Skeletal muscle cell (primary cell): ENCODE data around the gene PDS5B.

Experiments used
- DNase-seq: peaks from one replicate; pipeline ENCODE4 v3.0.0-alpha.2; 2010; ENCODE audit warnings: low read depth
- H3K4me3 ChIP-seq: 2 replicates; pipeline ENCODE4 v1.5.1; 2011; ENCODE audit warnings: low read depth, mild to moderate bottlenecking, control low read depth, low read length, moderate library complexity

PDS5B gene

GRCh38 chr13:32751340-32751739 lies 165.1 kb downstream of the PDS5B start:
- no peak for DNase-seq
- no peak overlapping the region for H3K4me3 ChIP-seq

- no peak overlapping the region for H3K4me3 ChIP-seq
- no peak for DNase-seq
Observed at GRCh38 chr13:32752311-32752710, 166.1 kb downstream of the PDS5B start.

GRCh38 chr13:32752997-32753606 lies 166.8 kb downstream of the PDS5B start:
- DNase-seq: no peak
- no peak overlapping the region for H3K4me3 ChIP-seq

- no peak overlapping the region for H3K4me3 ChIP-seq
- no peak for DNase-seq
Observed at GRCh38 chr13:32754179-32754578, 167.9 kb downstream of the PDS5B start.

- no peak for DNase-seq
- H3K4me3 ChIP-seq: no peak overlapping the region
Observed at GRCh38 chr13:32759152-32759551, 172.9 kb downstream of the PDS5B start.

- H3K4me3 ChIP-seq: no peak overlapping the region
- no peak for DNase-seq
Observed at GRCh38 chr13:32761472-32761871, 175.2 kb downstream of the PDS5B start.

- H3K4me3 ChIP-seq: no peak overlapping the region
- no peak for DNase-seq
Observed at GRCh38 chr13:32779119-32779518, 192.9 kb downstream of the PDS5B start.

- no peak overlapping the region for H3K4me3 ChIP-seq
- no peak for DNase-seq
Observed at GRCh38 chr13:32781906-32782305, 195.7 kb downstream of the PDS5B start.

- H3K4me3 ChIP-seq: no peak overlapping the region
- DNase-seq: peak; percentile 7
Observed at GRCh38 chr13:32783067-32783466, 196.8 kb downstream of the PDS5B start.

- no peak for DNase-seq
- no peak overlapping the region for H3K4me3 ChIP-seq
Observed at GRCh38 chr13:32790731-32791130, 204.5 kb downstream of the PDS5B start.

GRCh38 chr13:32791545-32792172 lies 205.4 kb downstream of the PDS5B start:
- DNase-seq: no peak
- no peak overlapping the region for H3K4me3 ChIP-seq

GRCh38 chr13:32796754-32797153 lies 210.5 kb downstream of the PDS5B start:
- DNase-seq: no peak
- H3K4me3 ChIP-seq: no peak overlapping the region

- DNase-seq: no peak
Observed at GRCh38 chr13:32802159-32802558, 215.9 kb downstream of the PDS5B start.

GRCh38 chr13:32804673-32805230 lies 218.5 kb downstream of the PDS5B start:
- DNase-seq: no peak
- H3K4me3 ChIP-seq: no peak overlapping the region

More at GRCh38 chr13:32802159-32802558, 215.9 kb downstream of the PDS5B start:
- H3K4me3 ChIP-seq: no peak overlapping the region

- DNase-seq: no peak
- H3K4me3 ChIP-seq: no peak overlapping the region
Observed at GRCh38 chr13:32811297-32811800, 225.1 kb downstream of the PDS5B start.

- H3K4me3 ChIP-seq: no peak overlapping the region
Observed at GRCh38 chr13:32821149-32821688, 235.0 kb downstream of the PDS5B start.

GRCh38 chr13:32822771-32823170 lies 236.5 kb downstream of the PDS5B start:
- DNase-seq: no peak
- no peak overlapping the region for H3K4me3 ChIP-seq

More at GRCh38 chr13:32821149-32821688, 235.0 kb downstream of the PDS5B start:
- no peak for DNase-seq

GRCh38 chr13:32823597-32823996 lies 237.3 kb downstream of the PDS5B start:
- no peak for DNase-seq
- H3K4me3 ChIP-seq: no peak overlapping the region

GRCh38 chr13:32824061-32824460 lies 237.8 kb downstream of the PDS5B start:
- H3K4me3 ChIP-seq: no peak overlapping the region

GRCh38 chr13:32824675-32825074 lies 238.4 kb downstream of the PDS5B start:
- DNase-seq: peak; percentile 68
- no peak overlapping the region for H3K4me3 ChIP-seq

More at GRCh38 chr13:32824061-32824460, 237.8 kb downstream of the PDS5B start:
- no peak for DNase-seq
